ENCODE results near the gene RPS10.
A peak's percentile ranks its signal among the peaks of the same experiment; 100 is the strongest.
"Not testable (repeated sequence)": the region's sequence is repeated elsewhere in the genome, so short reads cannot be mapped to it uniquely, and the experiment has no call there.

Gene RPS10

GRCh38 chr6:34377984-34378383, 47.9 kb downstream of the RPS10 start:
- H3K27ac ChIP-seq (ENCODE audit: low read depth, low read length, poor library complexity, severe bottlenecking), result no peak overlapping the region

GRCh38 chr6:34377571-34377970, 48.3 kb downstream of the RPS10 start:
- not testable (repeated sequence) for H4K20me1 ChIP-seq (ENCODE audit: insufficient read depth, low read length); H3K27me3 ChIP-seq (ENCODE audit: insufficient read depth, low read length); H3K36me3 ChIP-seq (ENCODE audit: insufficient read depth, low read length); H3K9ac ChIP-seq (ENCODE audit: low read length); H3K4me2 ChIP-seq (ENCODE audit: low read length); H3K4me3 ChIP-seq (ENCODE audit: low read depth, low read length, poor library complexity, severe bottlenecking); H2AFZ ChIP-seq (ENCODE audit: low read length); H3F3A ChIP-seq (ENCODE audit: insufficient read depth, low read length); H3K9me2 ChIP-seq (ENCODE audit: low read depth, low read length); H3K27ac ChIP-seq (ENCODE audit: low read depth, low read length, poor library complexity, severe bottlenecking); H3K9me3 ChIP-seq (ENCODE audit: low read length)
- peaks cover 95% of the 10 kb centered on the region for H3K79me2 ChIP-seq (ENCODE audit: insufficient read depth, low read length)
- H3K4me1 ChIP-seq (ENCODE audit: insufficient read depth, low read length, severe bottlenecking), result peaks cover 16% of the 10 kb centered on the region

More at GRCh38 chr6:34377984-34378383, 47.9 kb downstream of the RPS10 start:
- Histone ChIP-seq H2AFZ (ENCODE audit: low read length) (no peak overlapping the region), H3K9ac (ENCODE audit: low read length) (no peak overlapping the region), H3K4me3 (ENCODE audit: low read depth, low read length, poor library complexity, severe bottlenecking) (no peak overlapping the region), H3K4me2 (ENCODE audit: low read length) (no peak overlapping the region), H3K36me3 (ENCODE audit: insufficient read depth, low read length) (0 out of 2 replicates have a peak, but pooled peaks cover 3% of the 10 kb centered on the region), H4K20me1 (ENCODE audit: insufficient read depth, low read length) (no peaks in the 10 kb centered on the region; the same call in 1 of the 2 replicates), H3K27me3 (ENCODE audit: insufficient read depth, low read length) (no peaks in the 10 kb centered on the region), H3K79me2 (ENCODE audit: insufficient read depth, low read length) (peaks cover 95% of the 10 kb centered on the region), H3K9me2 (ENCODE audit: low read depth, low read length) (no peaks in the 10 kb centered on the region), H3K4me1 (ENCODE audit: insufficient read depth, low read length, severe bottlenecking) (peaks cover 16% of the 10 kb centered on the region), H3F3A (ENCODE audit: insufficient read depth, low read length) (no peaks in the 10 kb centered on the region), H3K9me3 (ENCODE audit: low read length) (no peaks in the 10 kb centered on the region)
- no peak for TF ChIP-seq CTCF (IDR thresholded peaks at IDR 0.05; ENCODE audit: low read length)
- TF ChIP-seq EZH2 (IDR thresholded peaks at IDR 0.05; ENCODE audit: borderline replicate concordance, low read length), result no peak

GRCh38 chr6:34375833-34376232, 50.0 kb downstream of the RPS10 start:
- no peaks in the 10 kb centered on the region for H3K27me3 ChIP-seq (ENCODE audit: insufficient read depth, low read length)
- H3K4me2 ChIP-seq (ENCODE audit: low read length), result no peak overlapping the region
- H3K4me1 ChIP-seq (ENCODE audit: insufficient read depth, low read length, severe bottlenecking), result peaks cover 16% of the 10 kb centered on the region
- no peak for TF ChIP-seq EZH2 (IDR thresholded peaks at IDR 0.05; ENCODE audit: borderline replicate concordance, low read length)
- no peak for TF ChIP-seq CTCF (IDR thresholded peaks at IDR 0.05; ENCODE audit: low read length)
- peaks cover 82% of the 10 kb centered on the region for H3K79me2 ChIP-seq (ENCODE audit: insufficient read depth, low read length)
- H3K9me3 ChIP-seq (ENCODE audit: low read length), result no peaks in the 10 kb centered on the region
- H3F3A ChIP-seq (ENCODE audit: insufficient read depth, low read length), result no peaks in the 10 kb centered on the region
- peaks cover 3% of the 10 kb centered on the region; the same call in 1 of the 2 replicates for H3K36me3 ChIP-seq (ENCODE audit: insufficient read depth, low read length)
- H3K9ac ChIP-seq (ENCODE audit: low read length), result no peak overlapping the region
- no peak overlapping the region for H3K27ac ChIP-seq (ENCODE audit: low read depth, low read length, poor library complexity, severe bottlenecking)
- no peak overlapping the region for H2AFZ ChIP-seq (ENCODE audit: low read length)
- no peaks in the 10 kb centered on the region for H3K9me2 ChIP-seq (ENCODE audit: low read depth, low read length)
- H4K20me1 ChIP-seq (ENCODE audit: insufficient read depth, low read length), result no peaks in the 10 kb centered on the region; the same call in 1 of the 2 replicates
- H3K4me3 ChIP-seq (ENCODE audit: low read depth, low read length, poor library complexity, severe bottlenecking), result no peak overlapping the region

GRCh38 chr6:34374508-34374907, 51.4 kb downstream of the RPS10 start:
- Histone ChIP-seq H3F3A (ENCODE audit: insufficient read depth, low read length) (no peaks in the 10 kb centered on the region), H3K4me2 (ENCODE audit: low read length) (no peak overlapping the region; the same call in 1 of the 2 replicates), H3K27ac (ENCODE audit: low read depth, low read length, poor library complexity, severe bottlenecking) (peak overlapping the region; percentile 41), H3K9me2 (ENCODE audit: low read depth, low read length) (no peaks in the 10 kb centered on the region), H3K9ac (ENCODE audit: low read length) (no peak overlapping the region), H2AFZ (ENCODE audit: low read length) (no peak overlapping the region), H3K79me2 (ENCODE audit: insufficient read depth, low read length) (peaks cover 82% of the 10 kb centered on the region), H3K9me3 (ENCODE audit: low read length) (no peaks in the 10 kb centered on the region), H4K20me1 (ENCODE audit: insufficient read depth, low read length) (no peaks in the 10 kb centered on the region; the same call in 1 of the 2 replicates), H3K27me3 (ENCODE audit: insufficient read depth, low read length) (no peaks in the 10 kb centered on the region), H3K4me3 (ENCODE audit: low read depth, low read length, poor library complexity, severe bottlenecking) (no peak overlapping the region), H3K36me3 (ENCODE audit: insufficient read depth, low read length) (peaks cover 10% of the 10 kb centered on the region), H3K4me1 (ENCODE audit: insufficient read depth, low read length, severe bottlenecking) (peaks cover 16% of the 10 kb centered on the region)
- no peak for TF ChIP-seq EZH2 (IDR thresholded peaks at IDR 0.05; ENCODE audit: borderline replicate concordance, low read length)
- no peak for TF ChIP-seq CTCF (IDR thresholded peaks at IDR 0.05; ENCODE audit: low read length)
